ENCODE results near the gene SUPT16H.

Gene SUPT16H

GRCh38 chr14:21383848-21384493, at the start of gene SUPT16H:
SUPT16H (minus strand) TSS chr14:21384019; CDS start chr14:21383927, 92 bp downstream.
- Histone ChIP-seq H4K20me1 (ENCODE audit: insufficient read depth) (0 out of 2 replicates have a peak, but pooled peaks cover 4% of the 10 kb centered on the region), H3K36me3 (ENCODE audit: insufficient read depth) (no peaks in the 10 kb centered on the region), H3K9ac (peak within 1 kb of the TSS; percentile 92), H3K27me3 (ENCODE audit: insufficient read depth, low read depth) (no peaks in the 10 kb centered on the region), H3K4me2 (peak within 1 kb of the TSS; percentile 51), H3K79me2 (ENCODE audit: insufficient read depth, low read depth) (peaks cover 50% of the 10 kb centered on the region), H2AFZ (ENCODE audit: low read depth) (peak within 1 kb of the TSS; percentile 73), H3K4me1 (ENCODE audit: low read depth, poor library complexity, severe bottlenecking) (peaks cover 40% of the 10 kb centered on the region), H3K4me3 (IDR thresholded peaks at IDR 0.05; ENCODE audit: insufficient read depth, low read depth, low read length) (no peak within 1 kb of the TSS), H3K27ac (peak within 1 kb of the TSS; percentile 90)
- no peak for TF ChIP-seq CTCF (conservative IDR thresholded peaks at IDR 0.05; ENCODE audit: low read depth, low read length)

- Histone ChIP-seq H3K27ac (no peak overlapping the region), H4K20me1 (ENCODE audit: insufficient read depth) (no peaks in the 10 kb centered on the region), H3K4me3 (IDR thresholded peaks at IDR 0.05; ENCODE audit: insufficient read depth, low read depth, low read length) (no peak overlapping the region), H3K36me3 (ENCODE audit: insufficient read depth) (no peaks in the 10 kb centered on the region), H3K4me1 (ENCODE audit: low read depth, poor library complexity, severe bottlenecking) (peaks cover 33% of the 10 kb centered on the region), H3K4me2 (no peak overlapping the region), H3K79me2 (ENCODE audit: insufficient read depth, low read depth) (peaks cover 27% of the 10 kb centered on the region), H3K27me3 (ENCODE audit: insufficient read depth, low read depth) (no peaks in the 10 kb centered on the region), H3K9ac (no peak overlapping the region), H2AFZ (ENCODE audit: low read depth) (no peak overlapping the region)
- no peak for TF ChIP-seq CTCF (conservative IDR thresholded peaks at IDR 0.05; ENCODE audit: low read depth, low read length)
These were observed 47.3 kb upstream of the SUPT16H start for GRCh38 chr14:21431126-21431525.

- H3K9ac ChIP-seq: no peak overlapping the region
- H3K27me3 ChIP-seq (ENCODE audit: insufficient read depth, low read depth): no peaks in the 10 kb centered on the region
- H3K36me3 ChIP-seq (ENCODE audit: insufficient read depth): no peaks in the 10 kb centered on the region
- no peak overlapping the region for H2AFZ ChIP-seq (ENCODE audit: low read depth)
- H3K79me2 ChIP-seq (ENCODE audit: insufficient read depth, low read depth): peaks cover 6% of the 10 kb centered on the region; the same call in 1 of the 2 replicates
- TF ChIP-seq CTCF (conservative IDR thresholded peaks at IDR 0.05; ENCODE audit: low read depth, low read length): no peak
- H3K4me1 ChIP-seq (ENCODE audit: low read depth, poor library complexity, severe bottlenecking): peaks cover 33% of the 10 kb centered on the region
- no peaks in the 10 kb centered on the region for H4K20me1 ChIP-seq (ENCODE audit: insufficient read depth)
- H3K27ac ChIP-seq: peak overlapping the region; percentile 48
- H3K4me2 ChIP-seq: peak overlapping the region; percentile 60; the same call in 1 of the 2 replicates
- no peak overlapping the region for H3K4me3 ChIP-seq (IDR thresholded peaks at IDR 0.05; ENCODE audit: insufficient read depth, low read depth, low read length)
These were observed 45.1 kb upstream of the SUPT16H start for GRCh38 chr14:21428930-21429329.

GRCh38 chr14:21426692-21427091, 42.9 kb upstream of the SUPT16H start:
- no peak for TF ChIP-seq CTCF (conservative IDR thresholded peaks at IDR 0.05; ENCODE audit: low read depth, low read length)
- no peaks in the 10 kb centered on the region for H3K36me3 ChIP-seq (ENCODE audit: insufficient read depth)
- no peak overlapping the region for H3K27ac ChIP-seq
- H3K27me3 ChIP-seq (ENCODE audit: insufficient read depth, low read depth): no peaks in the 10 kb centered on the region
- no peak overlapping the region for H3K9ac ChIP-seq
- H4K20me1 ChIP-seq (ENCODE audit: insufficient read depth): no peaks in the 10 kb centered on the region
- peaks cover 33% of the 10 kb centered on the region for H3K4me1 ChIP-seq (ENCODE audit: low read depth, poor library complexity, severe bottlenecking)
- no peak overlapping the region for H3K4me2 ChIP-seq
- no peaks in the 10 kb centered on the region for H3K79me2 ChIP-seq (ENCODE audit: insufficient read depth, low read depth)
- H2AFZ ChIP-seq (ENCODE audit: low read depth): no peak overlapping the region
- H3K4me3 ChIP-seq (IDR thresholded peaks at IDR 0.05; ENCODE audit: insufficient read depth, low read depth, low read length): no peak overlapping the region
